Panc1 (cell line): ENCODE measurements around the gene ZNF507.

ENCODE experiments used
- POLR2AphosphoS5 ChIP-seq: IDR thresholded peaks from 2 replicates; pipeline ENCODE4 v1.6.1; 2012; ENCODE audit warnings: mild to moderate bottlenecking, low read depth, low read length, moderate library complexity
- SIN3A ChIP-seq: IDR thresholded peaks from 2 replicates; pipeline ENCODE4 v1.6.1; 2012; ENCODE audit warnings: low read depth, mild to moderate bottlenecking, low read length, moderate library complexity, borderline replicate concordance; ENCODE audit not compliant: insufficient read depth
- TCF7L2 ChIP-seq: IDR thresholded peaks from 2 replicates; pipeline ENCODE4 v1.6.1; 2011; ENCODE audit warnings: mild to moderate bottlenecking, low read depth, low read length, inconsistent platforms
- TF ChIP-seq, protein P1 (sequence below): fragments of 450-650 bp; IDR thresholded peaks from 2 replicates; pipeline ENCODE4 v1.5.1; 2017; ENCODE audit warnings: mild to moderate bottlenecking

DNA sequence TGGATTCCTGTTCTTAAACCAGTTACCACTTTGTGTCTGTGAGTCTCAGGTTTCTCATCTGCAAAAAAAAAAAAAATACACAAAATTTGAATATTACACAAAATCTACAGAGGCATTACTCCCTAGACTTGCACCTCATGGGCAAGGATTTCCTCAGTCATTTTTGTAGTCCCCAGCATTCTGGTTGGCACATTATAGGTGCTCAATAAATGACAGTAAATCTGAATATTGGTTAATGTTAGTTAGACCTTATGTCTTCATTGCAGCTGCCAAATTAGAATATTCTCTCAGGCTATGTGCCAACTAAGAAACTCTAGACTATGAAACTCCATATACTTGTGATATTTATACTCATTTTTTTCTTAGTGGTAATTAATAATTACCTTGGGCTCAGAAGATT lies 2.2 kb downstream of the ZNF507 start:
- TF ChIP-seq, protein P1, sequence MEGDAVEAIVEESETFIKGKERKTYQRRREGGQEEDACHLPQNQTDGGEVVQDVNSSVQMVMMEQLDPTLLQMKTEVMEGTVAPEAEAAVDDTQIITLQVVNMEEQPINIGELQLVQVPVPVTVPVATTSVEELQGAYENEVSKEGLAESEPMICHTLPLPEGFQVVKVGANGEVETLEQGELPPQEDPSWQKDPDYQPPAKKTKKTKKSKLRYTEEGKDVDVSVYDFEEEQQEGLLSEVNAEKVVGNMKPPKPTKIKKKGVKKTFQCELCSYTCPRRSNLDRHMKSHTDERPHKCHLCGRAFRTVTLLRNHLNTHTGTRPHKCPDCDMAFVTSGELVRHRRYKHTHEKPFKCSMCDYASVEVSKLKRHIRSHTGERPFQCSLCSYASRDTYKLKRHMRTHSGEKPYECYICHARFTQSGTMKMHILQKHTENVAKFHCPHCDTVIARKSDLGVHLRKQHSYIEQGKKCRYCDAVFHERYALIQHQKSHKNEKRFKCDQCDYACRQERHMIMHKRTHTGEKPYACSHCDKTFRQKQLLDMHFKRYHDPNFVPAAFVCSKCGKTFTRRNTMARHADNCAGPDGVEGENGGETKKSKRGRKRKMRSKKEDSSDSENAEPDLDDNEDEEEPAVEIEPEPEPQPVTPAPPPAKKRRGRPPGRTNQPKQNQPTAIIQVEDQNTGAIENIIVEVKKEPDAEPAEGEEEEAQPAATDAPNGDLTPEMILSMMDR, result no peak
- TF ChIP-seq POLR2AphosphoS5 (no peak), SIN3A (no peak), TCF7L2 (no peak)
